SK-N-SH treated with all-trans-retinoic acid at 6 μM for 48 hours (cell line): Measurements from ENCODE around the gene GPX3.

Source experiments
- ESRRG ChIP-seq: fragments of 250-450 bp; sonication (Bioruptor Pico); IDR thresholded peaks from 2 replicates; pipeline ENCODE4 v1.6.1; 2021; ENCODE audit warnings: mild to moderate bottlenecking
- GLIS3 ChIP-seq: fragments of 250-450 bp; sonication (Bioruptor Pico); IDR thresholded peaks from 2 replicates; pipeline ENCODE4 v1.5.0; 2020; ENCODE audit warnings: mild to moderate bottlenecking, moderate library complexity
- ISL1 ChIP-seq: fragments of 250-450 bp; sonication (Bioruptor Pico); IDR thresholded peaks from 2 replicates; pipeline ENCODE4 v2.1.2; 2022; ENCODE audit warnings: mild to moderate bottlenecking, moderate library complexity
- PPARA ChIP-seq: fragments of 250-450 bp; sonication (Bioruptor Pico); IDR thresholded peaks from 2 replicates; pipeline ENCODE4 v1.5.0; 2020; ENCODE audit warnings: mild to moderate bottlenecking, borderline replicate concordance
- ZC3H10 ChIP-seq: fragments of 250-450 bp; sonication (Bioruptor Pico); IDR thresholded peaks from 2 replicates; pipeline ENCODE4 v1.5.1; 2021; ENCODE audit warnings: mild to moderate bottlenecking, moderate library complexity
- ZNF70 ChIP-seq: fragments of 450-650 bp; formaldehyde crosslinking; IDR thresholded peaks from 2 replicates; pipeline ENCODE4 v1.5.0; 2020; ENCODE audit warnings: mild to moderate bottlenecking, moderate library complexity
- TF ChIP-seq, protein P1 (sequence below): fragments of 250-450 bp; sonication (Bioruptor Pico); IDR thresholded peaks from 2 replicates; pipeline ENCODE4 v1.8.0; 2020; ENCODE audit warnings: mild to moderate bottlenecking, moderate library complexity, borderline replicate concordance
- TF ChIP-seq, protein P2 (sequence below): fragments of 250-450 bp; sonication (Bioruptor Pico); IDR thresholded peaks from 2 replicates; pipeline ENCODE4 v1.5.1; 2020; ENCODE audit warnings: low read depth, mild to moderate bottlenecking, moderate library complexity

DNA sequence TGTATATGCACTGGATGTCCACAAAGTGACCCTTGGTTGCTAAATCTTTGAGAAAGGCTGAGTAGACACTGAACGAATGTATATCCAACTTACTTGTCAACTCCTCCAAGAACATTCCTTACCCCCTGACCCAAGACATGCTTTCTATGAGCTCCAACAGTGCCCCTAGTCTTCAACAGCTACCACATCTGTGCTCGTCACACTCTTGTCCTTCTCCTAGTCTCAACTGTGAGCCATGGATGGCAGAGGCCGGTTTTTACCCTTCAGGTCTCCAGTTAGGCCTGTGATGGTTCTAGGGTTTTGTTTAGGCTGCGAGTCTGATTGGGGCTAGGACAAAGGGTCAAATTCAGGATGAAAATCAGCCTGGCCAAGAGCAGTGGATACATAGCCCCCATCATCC, 19.0 kb upstream of the GPX3 start:
- TF ChIP-seq, protein P1, sequence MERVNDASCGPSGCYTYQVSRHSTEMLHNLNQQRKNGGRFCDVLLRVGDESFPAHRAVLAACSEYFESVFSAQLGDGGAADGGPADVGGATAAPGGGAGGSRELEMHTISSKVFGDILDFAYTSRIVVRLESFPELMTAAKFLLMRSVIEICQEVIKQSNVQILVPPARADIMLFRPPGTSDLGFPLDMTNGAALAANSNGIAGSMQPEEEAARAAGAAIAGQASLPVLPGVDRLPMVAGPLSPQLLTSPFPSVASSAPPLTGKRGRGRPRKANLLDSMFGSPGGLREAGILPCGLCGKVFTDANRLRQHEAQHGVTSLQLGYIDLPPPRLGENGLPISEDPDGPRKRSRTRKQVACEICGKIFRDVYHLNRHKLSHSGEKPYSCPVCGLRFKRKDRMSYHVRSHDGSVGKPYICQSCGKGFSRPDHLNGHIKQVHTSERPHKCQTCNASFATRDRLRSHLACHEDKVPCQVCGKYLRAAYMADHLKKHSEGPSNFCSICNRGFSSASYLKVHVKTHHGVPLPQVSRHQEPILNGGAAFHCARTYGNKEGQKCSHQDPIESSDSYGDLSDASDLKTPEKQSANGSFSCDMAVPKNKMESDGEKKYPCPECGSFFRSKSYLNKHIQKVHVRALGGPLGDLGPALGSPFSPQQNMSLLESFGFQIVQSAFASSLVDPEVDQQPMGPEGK (CRISPR knock-in tag) = no peak
- TF ChIP-seq ESRRG (CRISPR knock-in tag) (no peak), PPARA (no peak), ZC3H10 (CRISPR knock-in tag) (no peak), GLIS3 (CRISPR knock-in tag) (no peak), ZNF70 (CRISPR knock-in tag) (no peak), ISL1 (CRISPR knock-in tag) (no peak)
- TF ChIP-seq, protein P2, sequence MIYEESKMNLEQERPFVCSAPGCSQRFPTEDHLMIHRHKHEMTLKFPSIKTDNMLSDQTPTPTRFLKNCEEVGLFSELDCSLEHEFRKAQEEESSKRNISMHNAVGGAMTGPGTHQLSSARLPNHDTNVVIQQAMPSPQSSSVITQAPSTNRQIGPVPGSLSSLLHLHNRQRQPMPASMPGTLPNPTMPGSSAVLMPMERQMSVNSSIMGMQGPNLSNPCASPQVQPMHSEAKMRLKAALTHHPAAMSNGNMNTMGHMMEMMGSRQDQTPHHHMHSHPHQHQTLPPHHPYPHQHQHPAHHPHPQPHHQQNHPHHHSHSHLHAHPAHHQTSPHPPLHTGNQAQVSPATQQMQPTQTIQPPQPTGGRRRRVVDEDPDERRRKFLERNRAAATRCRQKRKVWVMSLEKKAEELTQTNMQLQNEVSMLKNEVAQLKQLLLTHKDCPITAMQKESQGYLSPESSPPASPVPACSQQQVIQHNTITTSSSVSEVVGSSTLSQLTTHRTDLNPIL (CRISPR knock-in tag) = no peak
